Measurements from ENCODE around the gene C7orf25. TPM values are rescaled to one million over a fixed set of nuclear protein-coding genes. Genes with fewer than 3 reads are reported as not detected.
"Not testable (repeated sequence)": the region's sequence is repeated elsewhere in the genome, so short reads cannot be mapped to it uniquely, and the experiment has no call there.

Gene C7orf25
- total and polyA plus RNA-seq, 4 donors = 0.88 to 7.4 (median 2.1) TPM

DNA sequence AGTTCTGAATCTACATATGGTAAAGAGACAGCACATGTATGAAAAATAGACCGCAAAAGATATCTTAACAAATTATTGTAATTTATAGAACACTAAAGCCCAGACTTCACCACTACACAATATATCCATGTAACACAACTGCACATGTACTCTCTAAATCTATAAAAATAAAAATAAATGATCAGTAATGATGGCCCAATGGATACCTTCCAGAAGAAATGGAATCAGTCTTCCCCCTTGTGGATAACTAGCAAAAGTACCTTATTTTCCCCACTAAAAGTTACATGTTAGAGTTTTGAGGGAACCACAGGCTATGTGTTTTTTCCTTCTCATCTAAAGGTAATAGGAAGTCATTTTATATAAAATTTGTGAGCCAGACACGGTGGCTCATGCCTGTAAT, 25.7 kb downstream of the C7orf25 start:
- H3K36me3 ChIP-seq (ENCODE audit: control insufficient read depth in 4 of 4, insufficient read depth in 3 of 4, low read depth in 1 of 4, low read length in 3 of 4) = no peaks in the 10 kb centered on the region
- no peak for DNase-seq (ENCODE audit: low spot score)
- TF ChIP-seq CTCF (IDR thresholded peaks at IDR 0.05; ENCODE audit: low read depth, low read length, missing input control) = peak; percentile 32
- TF ChIP-seq RXRA (IDR thresholded peaks at IDR 0.05) = no peak
- TF ChIP-seq YY1 (IDR thresholded peaks at IDR 0.05) = no peak
- TF ChIP-seq RAD21 (IDR thresholded peaks at IDR 0.05) = peak; percentile 45 to 65
- TF ChIP-seq JUND (IDR thresholded peaks at IDR 0.05) = no peak
- H3K9me3 ChIP-seq (ENCODE audit: control insufficient read depth in 4 of 4, low read length in 3 of 4) = peaks cover 0 to 2% (median 0%) of the 10 kb centered on the region in 4 donors
- no peaks in the 10 kb centered on the region for H3K27me3 ChIP-seq (ENCODE audit: control insufficient read depth in 4 of 4, insufficient read depth in 4 of 4, low read length in 3 of 4)
- no peak overlapping the region for H3K9ac ChIP-seq (ENCODE audit: low read depth in 1 of 2, low read length in 2 of 2)
- peaks cover 0 to 26% (median 15%) of the 10 kb centered on the region in 4 donors for H3K4me1 ChIP-seq (ENCODE audit: control insufficient read depth in 4 of 4, insufficient read depth in 4 of 4, low read length in 3 of 4)
- 82% methylated on average over 2 of the region's 2 CpGs for WGBS
- no peak overlapping the region for H3K27ac ChIP-seq (ENCODE audit: low read depth in 1 of 2, low read length in 2 of 2)
- H3K4me3 ChIP-seq (ENCODE audit: low read depth in 1 of 3, low read length in 3 of 3) = no peak overlapping the region

DNA sequence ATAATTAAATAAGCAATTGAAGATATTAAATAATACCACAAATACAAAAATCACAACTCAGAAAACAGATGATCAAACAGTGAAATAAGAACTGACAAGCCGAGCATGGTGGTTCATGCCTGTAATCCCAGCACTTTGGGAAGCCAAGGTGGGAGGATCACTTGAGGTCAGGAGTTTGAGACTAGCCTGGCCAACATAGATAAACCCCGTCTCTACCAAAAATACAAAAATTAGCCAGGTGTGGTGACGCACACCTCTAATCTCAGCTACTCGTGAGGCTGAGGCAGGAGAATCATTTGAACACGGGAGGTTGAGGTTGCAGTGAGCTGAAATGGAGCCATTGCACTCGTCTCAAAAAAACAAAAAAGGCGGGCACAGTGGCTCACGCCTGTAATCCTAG, 26.7 kb downstream of the C7orf25 start:
- not testable (repeated sequence) for H3K27ac ChIP-seq (ENCODE audit: low read depth in 1 of 2, low read length in 2 of 2); DNase-seq (ENCODE audit: low spot score); H3K36me3 ChIP-seq (ENCODE audit: control insufficient read depth in 4 of 4, insufficient read depth in 3 of 4, low read depth in 1 of 4, low read length in 3 of 4); H3K9ac ChIP-seq (ENCODE audit: low read depth in 1 of 2, low read length in 2 of 2); H3K9me3 ChIP-seq (ENCODE audit: control insufficient read depth in 4 of 4, low read length in 3 of 4); H3K4me3 ChIP-seq (ENCODE audit: low read depth in 1 of 3, low read length in 3 of 3); H3K27me3 ChIP-seq (ENCODE audit: control insufficient read depth in 4 of 4, insufficient read depth in 4 of 4, low read length in 3 of 4)
- 96% methylated on average over 8 of the region's 8 CpGs for WGBS
- peaks cover 0 to 26% (median 15%) of the 10 kb centered on the region in 4 donors for H3K4me1 ChIP-seq (ENCODE audit: control insufficient read depth in 4 of 4, insufficient read depth in 4 of 4, low read length in 3 of 4)

GRCh38 chr7:42883950-42884349, 27.9 kb downstream of the C7orf25 start:
- no peaks in the 10 kb centered on the region for H3K36me3 ChIP-seq (ENCODE audit: control insufficient read depth in 4 of 4, insufficient read depth in 3 of 4, low read depth in 1 of 4, low read length in 3 of 4)
- no peaks in the 10 kb centered on the region for H3K9me3 ChIP-seq (ENCODE audit: control insufficient read depth in 4 of 4, low read length in 3 of 4)
- H3K27ac ChIP-seq (ENCODE audit: low read depth in 1 of 2, low read length in 2 of 2) = no peak overlapping the region
- TF ChIP-seq RXRA (IDR thresholded peaks at IDR 0.05) = no peak
- no peak for TF ChIP-seq FOXA1 (IDR thresholded peaks at IDR 0.05)
- no peak for TF ChIP-seq FOXA2 (IDR thresholded peaks at IDR 0.05)
- no peak for TF ChIP-seq NR2F2 (IDR thresholded peaks at IDR 0.05)
- H3K27me3 ChIP-seq (ENCODE audit: control insufficient read depth in 4 of 4, insufficient read depth in 4 of 4, low read length in 3 of 4) = no peaks in the 10 kb centered on the region
- 93% methylated on average over 6 of the region's 6 CpGs for WGBS
- no peak for DNase-seq (ENCODE audit: low spot score)
- no peak overlapping the region for H3K4me3 ChIP-seq (ENCODE audit: low read depth in 1 of 3, low read length in 3 of 3)
- no peak overlapping the region for H3K9ac ChIP-seq (ENCODE audit: low read depth in 1 of 2, low read length in 2 of 2)
- peaks cover 0 to 21% (median 11%) of the 10 kb centered on the region in 4 donors for H3K4me1 ChIP-seq (ENCODE audit: control insufficient read depth in 4 of 4, insufficient read depth in 4 of 4, low read length in 3 of 4)

DNA sequence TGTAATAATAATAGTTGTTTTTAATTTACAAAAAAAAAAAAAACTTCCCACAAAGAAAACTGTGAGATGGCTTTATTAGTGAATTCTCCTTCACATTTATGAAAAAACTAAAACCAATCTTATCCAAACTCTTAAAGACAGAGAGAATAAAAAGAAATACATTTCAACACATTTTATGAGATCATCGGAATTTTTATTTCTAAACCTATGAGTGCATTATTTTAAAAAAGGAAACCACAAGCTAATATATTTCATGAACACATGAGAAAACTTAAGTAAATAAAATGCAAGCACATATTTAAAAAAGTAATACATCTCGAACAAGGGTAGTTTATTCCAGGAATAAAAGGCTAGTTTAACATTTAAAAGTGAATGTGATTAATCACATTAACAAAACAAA, 31.5 kb downstream of the C7orf25 start:
- no peaks in the 10 kb centered on the region for H3K9me3 ChIP-seq (ENCODE audit: control insufficient read depth in 4 of 4, low read length in 3 of 4)
- H3K27ac ChIP-seq (ENCODE audit: low read depth in 1 of 2, low read length in 2 of 2) = no peak overlapping the region
- no peak for TF ChIP-seq ATF3 (IDR thresholded peaks at IDR 0.05)
- no peak for TF ChIP-seq NR2F2 (IDR thresholded peaks at IDR 0.05)
- TF ChIP-seq, protein P1, sequence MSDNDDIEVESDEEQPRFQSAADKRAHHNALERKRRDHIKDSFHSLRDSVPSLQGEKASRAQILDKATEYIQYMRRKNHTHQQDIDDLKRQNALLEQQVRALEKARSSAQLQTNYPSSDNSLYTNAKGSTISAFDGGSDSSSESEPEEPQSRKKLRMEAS (IDR thresholded peaks at IDR 0.05) = no peak
- no peaks in the 10 kb centered on the region for H3K36me3 ChIP-seq (ENCODE audit: control insufficient read depth in 4 of 4, insufficient read depth in 3 of 4, low read depth in 1 of 4, low read length in 3 of 4)
- no peaks in the 10 kb centered on the region for H3K27me3 ChIP-seq (ENCODE audit: control insufficient read depth in 4 of 4, insufficient read depth in 4 of 4, low read length in 3 of 4)
- H3K9ac ChIP-seq (ENCODE audit: low read depth in 1 of 2, low read length in 2 of 2) = no peak overlapping the region
- H3K4me1 ChIP-seq (ENCODE audit: control insufficient read depth in 4 of 4, insufficient read depth in 4 of 4, low read length in 3 of 4) = no peaks in the 10 kb centered on the region
- WGBS = 89% methylated on average over 2 of the region's 2 CpGs
- no peak for DNase-seq (ENCODE audit: low spot score)
- no peak overlapping the region for H3K4me3 ChIP-seq (ENCODE audit: low read depth in 1 of 3, low read length in 3 of 3)

All from liver (tissue), 9 donors.